Stimulated activated CD8-positive, alpha-beta memory T cell treated with anti-CD3 and anti-CD28 coated beads, Interleukin-15, amount 100 ng/mL, for 4 hours (primary cell): ENCODE results near the gene KRTAP6-3.

Experiments used
- DNase-seq, 2 donors: peaks; one replicate each; pipeline ENCODE4 v3.0.0-alpha.2; 2020; ENCODE audit warnings: low read depth in 2 of 2

Gene KRTAP6-3

DNA sequence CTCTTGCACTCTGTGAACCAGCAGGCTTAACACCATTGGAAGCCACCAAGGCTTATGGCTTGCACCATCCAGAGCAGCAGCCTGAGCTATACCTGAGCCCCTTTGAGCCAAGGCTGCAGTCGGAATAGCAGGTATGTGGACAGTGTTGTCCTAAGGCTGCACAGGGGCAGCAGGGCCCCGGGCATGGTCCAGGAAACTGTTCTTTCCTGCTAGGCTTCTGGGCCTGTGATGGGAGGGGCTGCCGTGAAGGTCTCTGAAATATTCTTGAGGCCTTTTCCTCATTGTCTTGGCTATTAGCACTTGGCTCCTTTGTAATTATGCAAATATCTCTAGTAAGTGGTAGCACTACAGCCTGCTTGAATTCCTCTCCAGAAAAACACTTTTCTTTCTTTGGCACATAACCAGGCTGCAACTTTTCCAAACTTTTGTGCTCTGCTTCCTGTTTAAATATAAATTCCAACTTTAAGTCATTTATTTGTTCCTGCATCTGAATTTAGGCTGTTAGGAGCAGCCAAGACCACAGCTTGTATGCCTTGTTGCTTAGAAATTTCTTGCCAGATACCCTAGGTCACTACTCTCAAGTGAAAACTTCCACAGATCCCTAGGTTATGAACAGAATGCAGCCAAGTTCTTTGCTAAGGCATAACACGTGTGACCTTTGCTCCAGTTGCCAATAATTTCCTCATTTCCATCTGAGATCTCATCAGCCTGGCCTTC, 33.4 kb downstream of the KRTAP6-3 start:
- DNase-seq: no peak

DNA sequence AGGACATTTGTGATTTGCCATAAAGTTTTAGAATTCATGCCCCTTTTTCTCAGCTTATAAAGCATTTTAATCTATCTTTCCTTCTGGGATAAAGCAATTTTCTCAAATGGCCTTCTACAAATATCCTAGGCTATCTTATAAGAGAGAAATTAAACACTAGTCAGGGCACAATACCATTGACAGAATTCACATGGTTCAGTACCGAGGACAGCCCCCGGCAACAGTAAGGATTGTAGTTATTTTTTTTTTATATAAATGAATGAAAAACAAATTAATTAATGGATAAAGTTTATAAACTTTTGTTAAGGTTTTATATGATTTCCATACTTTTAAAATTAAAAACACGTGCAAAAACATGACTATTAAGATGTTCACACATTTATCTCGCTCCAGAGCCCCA, 35.9 kb downstream of the KRTAP6-3 start:
- no peak for DNase-seq

DNA sequence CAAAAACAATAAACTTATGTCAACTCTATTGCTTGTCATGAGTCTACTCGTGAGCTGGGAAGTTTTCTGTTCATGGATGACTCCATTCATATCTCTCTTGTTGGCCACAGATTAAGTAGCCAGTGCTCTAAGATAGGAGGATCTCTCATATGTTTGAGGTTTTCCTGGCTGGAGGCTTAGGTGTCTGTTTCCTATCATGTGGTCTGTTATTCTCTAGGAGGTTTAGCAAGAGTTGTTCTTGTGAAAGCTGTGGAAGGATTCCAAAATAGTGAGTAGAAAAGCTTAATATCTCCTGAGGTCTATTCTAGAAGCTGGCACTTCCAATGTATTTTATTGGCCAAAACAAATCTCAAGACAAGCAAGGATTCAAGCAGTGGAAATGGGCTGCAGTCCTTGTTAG, 37.0 kb downstream of the KRTAP6-3 start:
- DNase-seq: no peak

DNA sequence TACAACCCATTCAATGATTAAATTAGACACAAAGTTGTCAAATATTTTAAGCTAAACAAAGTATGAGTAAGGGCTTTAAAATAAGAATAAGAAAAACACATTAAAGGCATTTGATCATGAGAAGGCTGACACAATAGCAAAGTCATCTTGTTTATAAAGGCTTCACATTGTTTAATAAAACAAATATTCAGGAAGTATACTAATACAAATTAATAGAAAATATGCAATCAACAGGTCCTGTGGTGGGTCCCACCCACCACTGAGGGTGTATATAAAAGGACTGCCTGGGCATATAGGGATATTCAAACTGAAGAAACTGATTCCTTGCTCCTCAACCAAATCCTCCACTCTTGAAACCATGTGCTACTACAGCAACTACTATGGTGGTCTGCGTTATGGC, 42.7 kb downstream of the KRTAP6-3 start, which contains the start of gene KRTAP20-2:
TSS of gene KRTAP20-2 (plus strand) at position 301 of the 400 bp plus-strand sequence. CDS start at position 359, 58 bp downstream.
- DNase-seq: no peak

DNA sequence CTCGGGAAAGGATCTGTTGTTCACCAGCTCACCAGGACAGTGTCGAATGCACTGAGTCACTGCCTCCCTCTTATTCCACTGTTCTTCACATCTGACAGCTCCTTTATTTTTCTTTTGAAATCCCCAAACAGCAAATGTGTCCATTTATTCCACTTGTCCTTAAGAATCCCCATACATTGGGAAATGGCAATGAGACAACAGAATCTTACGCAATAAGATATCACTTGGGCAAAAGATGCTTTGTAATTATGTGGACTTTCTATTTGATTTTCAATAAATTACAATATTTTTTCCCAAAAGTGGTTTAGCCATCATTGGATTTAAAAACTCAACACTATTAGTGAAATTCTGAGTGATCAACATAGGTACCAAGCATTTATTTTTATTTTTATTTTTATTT, 46.4 kb downstream of the KRTAP6-3 start:
- DNase-seq: no peak

DNA sequence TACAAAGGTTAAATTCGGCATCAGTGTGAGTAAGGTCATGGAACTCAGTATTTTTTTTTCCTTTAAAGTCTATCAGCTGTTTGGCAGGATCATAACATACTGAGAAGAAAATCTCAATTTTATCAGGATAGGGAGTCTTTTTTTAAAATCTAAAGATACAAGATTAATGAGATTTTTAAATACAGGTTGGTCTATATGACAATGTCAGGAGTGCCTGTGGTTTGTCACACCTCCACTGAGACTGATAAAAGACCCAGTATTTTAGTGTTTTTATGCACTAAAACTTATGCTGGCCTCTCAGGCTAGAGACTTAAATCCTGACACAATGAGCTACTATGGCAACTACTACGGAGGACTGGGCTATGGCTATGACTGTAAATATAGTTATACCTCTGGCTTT, 50.3 kb downstream of the KRTAP6-3 start, which contains the start of gene KRTAP20-3:
TSS of gene KRTAP20-3 (plus strand) at position 301 of the 400 bp plus-strand sequence.
- no peak for DNase-seq
